Coronary artery (tissue), 2 donors: ENCODE measurements around the gene FILIP1.

Experiments
- DNase-seq: peaks from one replicate; pipeline ENCODE4 v3.0.0-alpha.2; 2017; ENCODE audit warnings: low spot score
- H3K27ac ChIP-seq, 2 donors: fragments of 200-600 bp; sonication (generic); one replicate each; pipeline ENCODE4 v1.5.1; 2016 to 2019
- H3K4me3 ChIP-seq: fragments of 200-600 bp; sonication (generic); 2 replicates; pipeline ENCODE4 v1.5.1; 2016; ENCODE audit warnings: mild to moderate bottlenecking, moderate library complexity
- TF ChIP-seq, protein P1 (sequence below): fragments of 200-600 bp; sonication (generic); IDR thresholded peaks from one replicate; pipeline ENCODE4 v1.5.1; 2019; ENCODE audit warnings: antibody characterized with exemption

FILIP1 gene

DNA sequence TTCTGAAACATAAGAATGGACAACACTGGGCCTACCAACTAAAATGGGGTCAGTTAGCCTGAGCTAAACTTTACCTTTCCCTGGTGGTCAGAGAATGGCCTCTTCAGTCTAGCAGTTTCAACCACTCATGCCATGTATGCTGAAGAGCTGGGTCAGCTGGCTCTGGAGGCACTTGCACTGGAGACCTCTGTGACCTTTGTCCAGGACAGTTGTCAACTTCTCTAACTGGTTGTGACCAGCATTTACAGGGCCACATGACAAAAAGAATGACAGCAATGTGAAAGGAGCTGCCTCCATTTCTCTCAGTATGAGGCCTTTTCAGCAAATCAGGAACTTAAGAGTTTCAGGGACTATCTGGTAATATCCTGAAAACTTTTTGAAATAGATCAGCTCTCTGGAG is 149.1 kb downstream of the FILIP1 start:
- Histone ChIP-seq H3K27ac (peak overlapping the region in 1 of 2 donors; percentile 39), H3K4me3 (no peak overlapping the region)
- TF ChIP-seq, protein P1, sequence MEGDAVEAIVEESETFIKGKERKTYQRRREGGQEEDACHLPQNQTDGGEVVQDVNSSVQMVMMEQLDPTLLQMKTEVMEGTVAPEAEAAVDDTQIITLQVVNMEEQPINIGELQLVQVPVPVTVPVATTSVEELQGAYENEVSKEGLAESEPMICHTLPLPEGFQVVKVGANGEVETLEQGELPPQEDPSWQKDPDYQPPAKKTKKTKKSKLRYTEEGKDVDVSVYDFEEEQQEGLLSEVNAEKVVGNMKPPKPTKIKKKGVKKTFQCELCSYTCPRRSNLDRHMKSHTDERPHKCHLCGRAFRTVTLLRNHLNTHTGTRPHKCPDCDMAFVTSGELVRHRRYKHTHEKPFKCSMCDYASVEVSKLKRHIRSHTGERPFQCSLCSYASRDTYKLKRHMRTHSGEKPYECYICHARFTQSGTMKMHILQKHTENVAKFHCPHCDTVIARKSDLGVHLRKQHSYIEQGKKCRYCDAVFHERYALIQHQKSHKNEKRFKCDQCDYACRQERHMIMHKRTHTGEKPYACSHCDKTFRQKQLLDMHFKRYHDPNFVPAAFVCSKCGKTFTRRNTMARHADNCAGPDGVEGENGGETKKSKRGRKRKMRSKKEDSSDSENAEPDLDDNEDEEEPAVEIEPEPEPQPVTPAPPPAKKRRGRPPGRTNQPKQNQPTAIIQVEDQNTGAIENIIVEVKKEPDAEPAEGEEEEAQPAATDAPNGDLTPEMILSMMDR = no peak
- no peak for DNase-seq

DNA sequence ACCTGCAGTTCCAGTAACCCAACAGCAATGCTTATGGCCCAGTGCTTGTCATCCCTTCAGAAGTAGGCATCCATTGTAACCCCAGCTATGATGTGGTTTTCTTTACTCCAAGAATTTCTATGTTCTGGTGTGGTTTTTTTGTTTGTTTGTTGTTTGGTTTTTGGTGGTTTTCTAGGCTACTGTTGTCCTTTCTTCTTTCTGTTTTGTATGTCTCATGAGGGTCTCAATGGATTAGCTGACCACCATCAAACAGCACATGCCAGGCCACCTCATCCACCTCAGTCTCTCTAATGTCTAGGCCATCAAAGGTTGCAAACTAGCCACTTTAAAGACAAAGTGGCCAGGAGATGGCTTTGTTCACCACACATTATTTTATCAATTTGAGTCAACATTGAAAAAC is 149.6 kb downstream of the FILIP1 start:
- Histone ChIP-seq H3K27ac (peak overlapping the region in 1 of 2 donors; percentile 39), H3K4me3 (no peak overlapping the region)
- TF ChIP-seq, protein P1 = no peak
- DNase-seq = no peak

DNA sequence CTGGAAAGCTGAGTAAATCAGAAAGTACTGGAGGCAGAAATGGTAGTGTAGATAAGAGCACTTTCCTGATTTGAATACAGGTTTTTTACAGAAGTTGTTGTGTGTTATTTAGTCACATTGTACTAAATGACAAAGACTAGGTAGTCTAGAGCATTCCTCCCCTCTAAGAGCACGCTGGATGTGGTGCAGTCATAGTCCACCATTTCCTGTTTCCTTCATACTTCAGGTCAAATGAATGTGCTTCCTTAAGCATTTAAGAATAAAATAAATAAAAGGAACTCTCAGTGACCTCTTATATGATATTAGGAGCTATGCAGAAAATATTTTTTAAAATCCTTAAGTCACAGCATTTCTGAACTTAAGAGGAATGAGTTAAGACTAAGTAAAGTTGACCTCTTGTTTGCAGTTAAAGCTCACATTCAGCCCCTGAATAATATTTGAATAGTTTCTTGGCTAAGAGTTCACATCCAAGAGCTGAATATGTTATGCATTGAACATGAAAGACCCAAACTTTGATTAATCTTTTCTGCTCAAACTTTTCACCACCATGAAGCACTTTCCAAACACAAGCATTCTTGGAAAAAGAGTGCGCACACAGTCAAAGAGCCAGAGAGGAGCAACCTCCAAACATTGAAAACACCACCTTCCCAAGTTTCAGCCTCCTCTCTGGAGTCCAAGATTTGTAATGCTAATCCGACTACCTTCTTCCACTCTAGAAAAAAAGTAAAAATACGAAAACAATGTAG is 155.6 kb downstream of the FILIP1 start:
- no peak for DNase-seq
- Histone ChIP-seq H3K27ac (no peak overlapping the region), H3K4me3 (no peak overlapping the region)
- TF ChIP-seq, protein P1 = no peak

DNA sequence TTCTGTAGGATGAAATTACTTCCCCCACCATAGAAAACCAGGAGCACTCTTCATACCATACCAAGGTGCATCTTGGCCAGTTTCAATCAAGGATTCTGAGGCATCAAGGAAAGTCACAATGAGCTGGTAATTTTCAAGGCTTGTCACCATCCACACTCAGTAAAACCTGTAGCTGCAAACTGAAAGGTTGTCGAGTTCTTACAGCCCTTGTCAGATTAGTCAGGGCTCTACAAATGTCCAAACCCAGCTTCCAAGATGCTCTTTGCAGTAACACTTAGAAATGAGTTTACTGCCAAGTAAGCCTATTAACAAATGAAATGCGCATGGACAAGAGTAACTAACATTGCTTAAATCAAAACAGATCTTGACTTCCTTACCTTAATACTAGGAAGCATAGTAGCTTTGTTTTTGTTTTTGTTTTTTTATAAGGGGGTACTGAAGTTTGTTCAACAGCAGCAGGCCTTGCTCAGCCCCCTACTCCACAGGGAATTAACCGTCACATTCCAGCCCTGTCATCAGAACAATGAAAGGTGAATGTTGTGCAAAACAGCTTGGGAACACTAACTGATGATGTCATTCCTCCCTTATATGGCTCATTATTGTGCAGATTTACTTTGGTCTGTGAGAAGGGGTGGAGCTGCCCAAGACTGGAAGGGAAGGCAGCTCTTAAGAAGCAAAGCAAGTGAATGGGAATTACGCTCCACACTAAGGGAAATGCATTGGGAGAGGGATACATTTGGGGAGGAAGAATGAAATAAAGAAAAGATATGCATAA is 159.1 kb downstream of the FILIP1 start:
- no peak for DNase-seq
- H3K4me3 ChIP-seq = peak overlapping the region; percentile 34
- TF ChIP-seq, protein P1 = no peak
- H3K27ac ChIP-seq = peak overlapping the region; percentile 25 to 53

DNA sequence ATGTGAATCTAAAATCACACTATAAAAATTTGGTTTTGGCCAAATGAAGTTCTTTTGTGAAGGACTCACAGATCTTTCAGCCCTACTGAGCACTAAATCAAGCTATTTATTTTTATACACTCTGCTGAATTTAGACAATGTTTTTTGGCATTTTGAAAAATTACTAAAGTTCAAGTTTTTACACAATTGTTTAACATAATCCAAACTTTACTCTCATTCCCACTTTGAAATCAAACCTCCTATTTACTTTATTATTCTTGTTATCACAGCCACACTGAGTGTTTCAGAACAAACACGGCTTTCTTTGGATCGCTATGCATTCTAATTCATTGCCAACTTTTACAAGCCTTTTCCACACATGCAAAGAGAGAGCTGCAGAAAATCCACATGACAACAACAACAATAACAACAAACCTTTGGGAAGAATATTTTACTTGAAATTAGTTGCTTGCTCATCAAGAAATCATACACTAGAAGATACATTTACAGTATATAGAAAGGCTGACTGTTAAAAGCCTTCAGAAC is 159.9 kb downstream of the FILIP1 start:
- Histone ChIP-seq H3K27ac (peak overlapping the region; percentile 25 to 53), H3K4me3 (peak overlapping the region; percentile 34)
- DNase-seq = no peak
- TF ChIP-seq, protein P1 = no peak

DNA sequence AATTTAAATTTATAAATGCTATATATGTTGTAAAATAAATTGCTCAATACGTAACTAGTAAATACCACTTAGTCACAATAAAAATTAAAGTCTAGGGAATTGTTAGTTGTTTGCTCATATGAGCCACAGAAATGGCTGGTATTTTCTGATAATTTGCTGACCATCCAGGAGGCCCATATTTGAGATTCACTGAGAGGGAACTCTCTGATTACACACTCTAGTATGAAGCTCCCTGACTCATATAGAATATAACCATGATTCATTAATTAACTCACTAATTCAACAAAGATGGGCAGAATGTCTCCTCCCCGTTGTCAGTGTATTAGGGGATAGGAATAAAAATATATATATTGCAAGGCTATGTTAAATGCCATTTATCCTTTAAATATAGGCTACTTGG is 162.4 kb downstream of the FILIP1 start:
- DNase-seq = no peak
- Histone ChIP-seq H3K27ac (no peak overlapping the region), H3K4me3 (no peak overlapping the region)
- TF ChIP-seq, protein P1 = no peak
